Panc1 (cell line): Measurements from ENCODE around the gene CPOX. TPM values are rescaled to one million over a fixed set of nuclear protein-coding genes. Genes with fewer than 3 reads are reported as not detected.

Experiments
- ATAC-seq: fragments of 200-7000 bp; cut with Tn5 transposase; 2 replicates; pipeline ENCODE4 v1.9.1; 2020; ENCODE audit warnings: mild to moderate bottlenecking, moderate library complexity
- BruUV-seq: library from RNA; stranded (reverse); fragments of 400-500 nt; replicated peaks from 2 replicates; lab custom pipeline; 2021; lab: Mats Ljungman, UMichigan
- CTCF ChIA-PET: fragments of 300-600 bp; sonication (Branson Sonifier 250); formaldehyde crosslinking; loops from one replicate; lab custom pipeline; 2022; ENCODE audit warnings: antibody characterized with exemption; lab: Charles Lee
- POLR2A ChIA-PET: fragments of 300-600 bp; sonication (Branson Sonifier 250); formaldehyde crosslinking; loops from one replicate; lab custom pipeline; 2022; ENCODE audit warnings: antibody characterized with exemption; lab: Charles Lee
- DNase-seq: peaks from one replicate; pipeline ENCODE4 v3.0.0-alpha.2; 2010; ENCODE audit warnings: low read depth, low spot score
- H3K27ac ChIP-seq: 2 replicates; pipeline ENCODE4 v1.5.1; 2011; ENCODE audit warnings: mild to moderate bottlenecking, low read length, inconsistent platforms
- H3K27me3 ChIP-seq: fragments of 200-500 bp; sonication (Bioruptor generic); 2 replicates; pipeline ENCODE4 v1.6.0; 2014; ENCODE audit warnings: low read length, inconsistent platforms; ENCODE audit not compliant: control insufficient read depth, insufficient read depth
- H3K36me3 ChIP-seq: fragments of 200-500 bp; sonication (Bioruptor generic); 2 replicates; pipeline ENCODE4 v1.5.1; 2014; ENCODE audit warnings: inconsistent platforms, mild to moderate bottlenecking, low read length, moderate library complexity; ENCODE audit not compliant: control insufficient read depth, insufficient read depth
- H3K4me1 ChIP-seq: 2 replicates; pipeline ENCODE4 v1.5.1; 2011; ENCODE audit warnings: inconsistent platforms, mild to moderate bottlenecking, low read length, moderate library complexity; ENCODE audit not compliant: control insufficient read depth, insufficient read depth
- H3K4me3 ChIP-seq, 2 experiments: 2 replicates each; pipeline ENCODE4 v1.5.1; 2011 to 2012; ENCODE audit warnings: low read depth in 2 of 2, low read length in 2 of 2, mild to moderate bottlenecking in 2 of 2, inconsistent platforms in 1 of 2, moderate library complexity in 1 of 2
- H3K9me3 ChIP-seq: fragments of 200-500 bp; sonication (Bioruptor generic); 2 replicates; pipeline ENCODE4 v1.5.1; 2014; ENCODE audit warnings: low read depth, mild to moderate bottlenecking, inconsistent platforms, low read length, moderate library complexity; ENCODE audit not compliant: control insufficient read depth, insufficient read depth
- POLR2AphosphoS5 ChIP-seq: IDR thresholded peaks from 2 replicates; pipeline ENCODE4 v1.6.1; 2012; ENCODE audit warnings: mild to moderate bottlenecking, low read depth, low read length, moderate library complexity
- SIN3A ChIP-seq: IDR thresholded peaks from 2 replicates; pipeline ENCODE4 v1.6.1; 2012; ENCODE audit warnings: low read depth, mild to moderate bottlenecking, low read length, moderate library complexity, borderline replicate concordance; ENCODE audit not compliant: insufficient read depth
- TCF7L2 ChIP-seq: IDR thresholded peaks from 2 replicates; pipeline ENCODE4 v1.6.1; 2011; ENCODE audit warnings: mild to moderate bottlenecking, low read depth, low read length, inconsistent platforms
- in situ Hi-C: cut with HindIII; loops from 2 replicates; pipeline ENCODE4 v1.10.0; 2016; ENCODE audit warnings: low sequenced_read_pairs, low pct_unique_long_range_greater_than_20kb
- intact Hi-C: fragments of 100-400 bp; cut with micrococcal nuclease; formaldehyde crosslinking; loops from one replicate; pipeline ENCODE4 v1.10.0; 2022; ENCODE audit not compliant: unreplicated experiment
- total RNA-seq: library from RNA; stranded (reverse); gene quantifications from one replicate; pipeline ENCODE4 v1.2.1, GENCODE V29; 2021; ENCODE audit not compliant: unreplicated experiment
- TF ChIP-seq, protein P1 (sequence below): fragments of 450-650 bp; IDR thresholded peaks from 2 replicates; pipeline ENCODE4 v1.5.1; 2017; ENCODE audit warnings: mild to moderate bottlenecking
- TF ChIP-seq, protein P2 (sequence below), 2 experiments: IDR thresholded peaks; 2 replicates each; pipeline ENCODE4 v1.6.1; 2011 to 2012; ENCODE audit warnings: low read depth in 2 of 2, control low read depth in 1 of 2, low read length in 1 of 2, mild to moderate bottlenecking in 1 of 2, moderate library complexity in 1 of 2; ENCODE audit not compliant: insufficient read depth in 1 of 2

Gene CPOX
- total RNA-seq, 1 experiment from 2014 or later = 14.7 TPM

DNA sequence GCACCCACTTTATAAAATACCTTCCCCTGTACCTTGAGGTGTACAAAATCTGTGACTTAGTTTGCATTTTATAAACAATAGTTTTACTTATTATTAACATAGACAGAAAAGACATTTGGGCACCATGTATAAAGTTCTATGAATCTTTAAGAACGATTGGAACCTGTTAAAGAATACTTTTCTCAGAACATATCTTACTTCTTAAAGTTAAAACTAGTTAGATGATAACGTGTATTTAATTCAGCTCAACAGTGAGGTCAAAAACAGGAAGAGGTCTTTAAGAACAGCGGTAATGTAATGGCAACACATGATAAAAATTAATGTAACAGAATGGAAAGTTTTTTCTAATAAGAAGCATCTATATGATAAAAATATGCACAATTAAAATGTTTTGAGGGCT lies 25.0 kb downstream of the CPOX start:
- CTCF ChIA-PET = no interaction called here
- intact Hi-C loops = no loop called here

DNA sequence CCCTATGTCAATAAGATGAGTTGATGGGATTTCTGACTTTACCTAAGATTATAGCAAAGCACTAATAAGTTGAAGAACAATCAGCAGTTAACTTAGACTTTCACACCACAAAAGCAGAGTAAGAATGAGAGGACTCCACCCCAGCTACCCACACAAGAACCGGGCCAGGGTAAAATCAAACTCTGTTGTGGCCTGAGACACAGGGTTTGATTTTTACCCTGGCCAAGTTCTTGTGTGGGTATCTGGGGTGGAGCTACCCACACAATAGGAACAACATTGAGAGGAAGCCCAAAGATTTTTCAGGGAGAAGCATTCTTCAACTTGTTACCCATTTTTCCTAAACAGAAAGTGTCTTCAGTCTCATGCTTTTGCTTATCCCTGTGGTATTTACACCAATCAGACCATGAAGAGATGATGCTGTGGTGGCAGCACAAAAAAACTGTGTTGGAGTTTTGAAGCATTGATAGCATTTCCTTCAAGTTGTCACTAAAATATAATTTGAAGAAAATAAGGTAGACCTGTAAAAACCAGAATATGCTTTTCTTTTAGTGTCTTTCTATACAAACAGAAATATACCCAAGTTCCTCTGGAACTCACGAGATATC lies 25.6 kb downstream of the CPOX start:
- in situ Hi-C loops (no loop called here), intact Hi-C loops (no loop called here)
- peaks cover 7% of the 10 kb centered on the region; the same call in 1 of the 2 replicates for H3K27me3 ChIP-seq
- DNase-seq (no peak), ATAC-seq (no peak)
- H3K9me3 ChIP-seq = no peaks in the 10 kb centered on the region
- no peaks in the 10 kb centered on the region for H3K36me3 ChIP-seq
- no peak overlapping the region for H3K4me3 ChIP-seq
- CTCF ChIA-PET = no interaction called here
- TF ChIP-seq POLR2AphosphoS5 (no peak), TCF7L2 (no peak), SIN3A (no peak)
- TF ChIP-seq, protein P1, sequence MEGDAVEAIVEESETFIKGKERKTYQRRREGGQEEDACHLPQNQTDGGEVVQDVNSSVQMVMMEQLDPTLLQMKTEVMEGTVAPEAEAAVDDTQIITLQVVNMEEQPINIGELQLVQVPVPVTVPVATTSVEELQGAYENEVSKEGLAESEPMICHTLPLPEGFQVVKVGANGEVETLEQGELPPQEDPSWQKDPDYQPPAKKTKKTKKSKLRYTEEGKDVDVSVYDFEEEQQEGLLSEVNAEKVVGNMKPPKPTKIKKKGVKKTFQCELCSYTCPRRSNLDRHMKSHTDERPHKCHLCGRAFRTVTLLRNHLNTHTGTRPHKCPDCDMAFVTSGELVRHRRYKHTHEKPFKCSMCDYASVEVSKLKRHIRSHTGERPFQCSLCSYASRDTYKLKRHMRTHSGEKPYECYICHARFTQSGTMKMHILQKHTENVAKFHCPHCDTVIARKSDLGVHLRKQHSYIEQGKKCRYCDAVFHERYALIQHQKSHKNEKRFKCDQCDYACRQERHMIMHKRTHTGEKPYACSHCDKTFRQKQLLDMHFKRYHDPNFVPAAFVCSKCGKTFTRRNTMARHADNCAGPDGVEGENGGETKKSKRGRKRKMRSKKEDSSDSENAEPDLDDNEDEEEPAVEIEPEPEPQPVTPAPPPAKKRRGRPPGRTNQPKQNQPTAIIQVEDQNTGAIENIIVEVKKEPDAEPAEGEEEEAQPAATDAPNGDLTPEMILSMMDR = no peak
- TF ChIP-seq, protein P2, sequence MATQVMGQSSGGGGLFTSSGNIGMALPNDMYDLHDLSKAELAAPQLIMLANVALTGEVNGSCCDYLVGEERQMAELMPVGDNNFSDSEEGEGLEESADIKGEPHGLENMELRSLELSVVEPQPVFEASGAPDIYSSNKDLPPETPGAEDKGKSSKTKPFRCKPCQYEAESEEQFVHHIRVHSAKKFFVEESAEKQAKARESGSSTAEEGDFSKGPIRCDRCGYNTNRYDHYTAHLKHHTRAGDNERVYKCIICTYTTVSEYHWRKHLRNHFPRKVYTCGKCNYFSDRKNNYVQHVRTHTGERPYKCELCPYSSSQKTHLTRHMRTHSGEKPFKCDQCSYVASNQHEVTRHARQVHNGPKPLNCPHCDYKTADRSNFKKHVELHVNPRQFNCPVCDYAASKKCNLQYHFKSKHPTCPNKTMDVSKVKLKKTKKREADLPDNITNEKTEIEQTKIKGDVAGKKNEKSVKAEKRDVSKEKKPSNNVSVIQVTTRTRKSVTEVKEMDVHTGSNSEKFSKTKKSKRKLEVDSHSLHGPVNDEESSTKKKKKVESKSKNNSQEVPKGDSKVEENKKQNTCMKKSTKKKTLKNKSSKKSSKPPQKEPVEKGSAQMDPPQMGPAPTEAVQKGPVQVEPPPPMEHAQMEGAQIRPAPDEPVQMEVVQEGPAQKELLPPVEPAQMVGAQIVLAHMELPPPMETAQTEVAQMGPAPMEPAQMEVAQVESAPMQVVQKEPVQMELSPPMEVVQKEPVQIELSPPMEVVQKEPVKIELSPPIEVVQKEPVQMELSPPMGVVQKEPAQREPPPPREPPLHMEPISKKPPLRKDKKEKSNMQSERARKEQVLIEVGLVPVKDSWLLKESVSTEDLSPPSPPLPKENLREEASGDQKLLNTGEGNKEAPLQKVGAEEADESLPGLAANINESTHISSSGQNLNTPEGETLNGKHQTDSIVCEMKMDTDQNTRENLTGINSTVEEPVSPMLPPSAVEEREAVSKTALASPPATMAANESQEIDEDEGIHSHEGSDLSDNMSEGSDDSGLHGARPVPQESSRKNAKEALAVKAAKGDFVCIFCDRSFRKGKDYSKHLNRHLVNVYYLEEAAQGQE (IDR thresholded peaks at IDR 0.05; ENCODE audit: insufficient read depth in 1 of 2, low read depth in 2 of 2, low read length in 1 of 2) = no peak
- BruUV-seq = no TSS peak
- no peaks in the 10 kb centered on the region for H3K4me1 ChIP-seq
- POLR2A ChIA-PET = no interaction called here
- no peak overlapping the region for H3K27ac ChIP-seq

More for the DNA sequence above, 25.0 kb downstream of the CPOX start:
- POLR2A ChIA-PET = no interaction called here
- Histone ChIP-seq H3K36me3 (no peaks in the 10 kb centered on the region), H3K4me3 (no peak overlapping the region), H3K9me3 (no peaks in the 10 kb centered on the region), H3K27me3 (peaks cover 6% of the 10 kb centered on the region; the same call in 1 of the 2 replicates), H3K4me1 (no peaks in the 10 kb centered on the region), H3K27ac (no peak overlapping the region)
- DNase-seq = no peak
- no TSS peak for BruUV-seq
- TF ChIP-seq TCF7L2 (no peak), POLR2AphosphoS5 (no peak), SIN3A (no peak)
- TF ChIP-seq, protein P2 (IDR thresholded peaks at IDR 0.05; ENCODE audit: insufficient read depth in 1 of 2, low read depth in 2 of 2, low read length in 1 of 2) = no peak
- TF ChIP-seq, protein P1 = no peak
- no peak for ATAC-seq
- in situ Hi-C loops = no loop called here
